Upper lobe of left lung (tissue), 4 donors: ENCODE data around the gene MICU2.

Source experiments
- EP300 ChIP-seq, 4 donors: sonication (generic); formaldehyde crosslinking; IDR thresholded peaks; one replicate each; pipeline ENCODE4 v1.5.1; 2017; ENCODE audit warnings: antibody characterized with exemption in 4 of 4, control low read depth in 2 of 4
- POLR2A ChIP-seq, 4 donors: fragments of 450-650 bp; IDR thresholded peaks; one replicate each; pipeline ENCODE4 v1.5.1; 2016 to 2017; ENCODE audit warnings: antibody characterized with exemption in 4 of 4, mild to moderate bottlenecking in 2 of 4
- POLR2AphosphoS5 ChIP-seq, 2 donors: sonication (generic); formaldehyde crosslinking; IDR thresholded peaks; one replicate each; pipeline ENCODE4 v1.5.1; 2017; ENCODE audit warnings: antibody characterized with exemption in 2 of 2
- TF ChIP-seq, protein P1 (sequence below), 6 experiments: fragments of 450-650 bp in 4 of 6; fragments of 200-600 bp in 2 of 6; sonication (generic) in 2 of 6; IDR thresholded peaks; one replicate each; pipeline ENCODE4 v1.5.1; 2016 to 2019; ENCODE audit warnings: antibody characterized with exemption in 6 of 6

GRCh38 chr13:21539687-21540086 lies 64.3 kb downstream of the MICU2 start:
- TF ChIP-seq POLR2A (IDR thresholded peaks at IDR 0.05) (no peak), EP300 (IDR thresholded peaks at IDR 0.05) (no peak), POLR2AphosphoS5 (IDR thresholded peaks at IDR 0.05) (no peak)
- TF ChIP-seq, protein P1, sequence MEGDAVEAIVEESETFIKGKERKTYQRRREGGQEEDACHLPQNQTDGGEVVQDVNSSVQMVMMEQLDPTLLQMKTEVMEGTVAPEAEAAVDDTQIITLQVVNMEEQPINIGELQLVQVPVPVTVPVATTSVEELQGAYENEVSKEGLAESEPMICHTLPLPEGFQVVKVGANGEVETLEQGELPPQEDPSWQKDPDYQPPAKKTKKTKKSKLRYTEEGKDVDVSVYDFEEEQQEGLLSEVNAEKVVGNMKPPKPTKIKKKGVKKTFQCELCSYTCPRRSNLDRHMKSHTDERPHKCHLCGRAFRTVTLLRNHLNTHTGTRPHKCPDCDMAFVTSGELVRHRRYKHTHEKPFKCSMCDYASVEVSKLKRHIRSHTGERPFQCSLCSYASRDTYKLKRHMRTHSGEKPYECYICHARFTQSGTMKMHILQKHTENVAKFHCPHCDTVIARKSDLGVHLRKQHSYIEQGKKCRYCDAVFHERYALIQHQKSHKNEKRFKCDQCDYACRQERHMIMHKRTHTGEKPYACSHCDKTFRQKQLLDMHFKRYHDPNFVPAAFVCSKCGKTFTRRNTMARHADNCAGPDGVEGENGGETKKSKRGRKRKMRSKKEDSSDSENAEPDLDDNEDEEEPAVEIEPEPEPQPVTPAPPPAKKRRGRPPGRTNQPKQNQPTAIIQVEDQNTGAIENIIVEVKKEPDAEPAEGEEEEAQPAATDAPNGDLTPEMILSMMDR (IDR thresholded peaks at IDR 0.05): no peak
